ENCODE measurements around the gene MAMDC4.
A peak's percentile ranks its signal among the peaks of the same experiment; 100 is the strongest.

The MAMDC4 gene

DNA sequence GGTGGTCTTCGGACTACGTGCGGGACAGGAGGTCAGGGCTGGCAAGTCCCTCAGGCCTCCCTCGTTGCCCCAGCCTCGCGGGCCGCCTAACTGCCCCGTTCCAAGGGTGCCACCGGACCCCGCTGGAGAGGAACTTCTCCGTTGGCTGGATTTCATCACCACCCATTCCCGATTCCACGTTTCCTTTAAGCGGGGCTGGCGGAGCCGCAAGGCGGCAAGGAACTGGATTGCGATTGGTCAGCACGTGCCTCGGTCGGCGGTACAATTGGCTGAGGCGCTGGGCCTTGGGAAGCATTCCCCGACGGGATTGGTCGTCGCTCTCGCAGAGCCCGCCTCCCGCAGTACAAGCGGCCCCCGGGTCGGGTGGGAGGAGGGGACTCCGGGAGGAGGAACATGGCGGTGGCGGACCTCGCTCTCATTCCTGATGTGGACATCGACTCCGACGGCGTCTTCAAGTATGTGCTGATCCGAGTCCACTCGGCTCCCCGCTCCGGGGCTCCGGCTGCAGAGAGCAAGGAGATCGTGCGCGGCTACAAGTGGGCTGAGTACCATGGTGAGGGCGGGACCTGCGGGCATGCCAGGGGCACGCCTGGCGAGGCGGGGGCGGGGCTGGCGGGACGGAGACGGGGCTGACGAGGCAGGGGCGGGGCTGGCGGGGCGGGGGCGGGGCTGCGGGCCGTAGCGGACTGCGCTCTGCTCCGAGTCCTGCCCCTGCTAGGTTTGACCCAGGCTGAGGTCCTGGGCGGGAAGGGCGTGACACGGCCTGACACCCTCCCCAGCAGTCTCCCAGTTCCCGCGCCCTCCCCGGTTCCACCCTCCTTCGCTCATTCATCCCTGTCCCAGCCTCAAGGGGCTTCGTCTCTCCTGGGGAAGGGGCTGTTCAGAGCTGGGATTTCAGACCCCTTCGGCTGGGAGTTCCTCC, 2.8 kb upstream of the MAMDC4 start, which contains the start of gene PHPT1:
TSS of gene PHPT1 (plus strand) at position 372 of the 922 bp plus-strand sequence. CDS start at position 394, 22 bp downstream.
- DNase-seq = peak; percentile 100

DNA sequence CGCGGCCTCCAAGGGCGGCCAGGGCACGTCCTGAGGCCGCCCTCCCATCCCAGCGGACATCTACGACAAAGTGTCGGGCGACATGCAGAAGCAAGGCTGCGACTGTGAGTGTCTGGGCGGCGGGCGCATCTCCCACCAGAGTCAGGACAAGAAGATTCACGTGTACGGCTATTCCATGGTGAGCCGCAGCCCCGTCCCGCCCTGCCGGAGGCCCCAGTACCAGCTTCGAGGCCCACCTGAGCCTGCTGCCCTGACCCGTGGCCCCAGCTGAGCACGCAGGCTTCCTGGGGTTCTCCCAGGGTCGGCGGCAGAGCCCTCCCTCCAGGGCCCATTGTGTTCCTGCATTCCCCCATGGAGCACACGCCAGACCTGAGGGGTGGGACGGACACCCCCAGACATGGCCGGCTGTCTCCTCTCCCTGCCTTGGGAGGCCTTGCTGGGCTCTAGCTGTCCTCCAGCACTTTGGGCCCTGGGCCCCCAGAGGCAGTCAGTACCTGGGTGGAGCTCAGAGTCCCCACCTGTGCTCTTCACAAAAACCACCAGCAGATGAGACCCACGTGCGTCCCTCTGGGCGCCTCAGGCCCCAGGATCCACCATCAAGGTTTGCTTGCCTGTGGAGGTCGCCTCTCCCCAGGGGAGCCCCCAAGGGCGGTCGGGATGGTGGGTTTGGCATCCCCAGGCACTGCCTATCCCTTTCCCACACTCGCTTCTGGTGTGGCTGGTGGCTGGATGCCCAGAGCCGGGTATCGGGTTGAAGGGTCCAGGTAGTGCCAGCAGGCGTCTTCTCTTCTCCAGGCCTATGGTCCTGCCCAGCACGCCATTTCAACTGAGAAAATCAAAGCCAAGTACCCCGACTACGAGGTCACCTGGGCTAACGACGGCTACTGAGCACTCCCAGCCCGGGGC, 1.9 kb upstream of the MAMDC4 start:
- DNase-seq = no peak

DNA sequence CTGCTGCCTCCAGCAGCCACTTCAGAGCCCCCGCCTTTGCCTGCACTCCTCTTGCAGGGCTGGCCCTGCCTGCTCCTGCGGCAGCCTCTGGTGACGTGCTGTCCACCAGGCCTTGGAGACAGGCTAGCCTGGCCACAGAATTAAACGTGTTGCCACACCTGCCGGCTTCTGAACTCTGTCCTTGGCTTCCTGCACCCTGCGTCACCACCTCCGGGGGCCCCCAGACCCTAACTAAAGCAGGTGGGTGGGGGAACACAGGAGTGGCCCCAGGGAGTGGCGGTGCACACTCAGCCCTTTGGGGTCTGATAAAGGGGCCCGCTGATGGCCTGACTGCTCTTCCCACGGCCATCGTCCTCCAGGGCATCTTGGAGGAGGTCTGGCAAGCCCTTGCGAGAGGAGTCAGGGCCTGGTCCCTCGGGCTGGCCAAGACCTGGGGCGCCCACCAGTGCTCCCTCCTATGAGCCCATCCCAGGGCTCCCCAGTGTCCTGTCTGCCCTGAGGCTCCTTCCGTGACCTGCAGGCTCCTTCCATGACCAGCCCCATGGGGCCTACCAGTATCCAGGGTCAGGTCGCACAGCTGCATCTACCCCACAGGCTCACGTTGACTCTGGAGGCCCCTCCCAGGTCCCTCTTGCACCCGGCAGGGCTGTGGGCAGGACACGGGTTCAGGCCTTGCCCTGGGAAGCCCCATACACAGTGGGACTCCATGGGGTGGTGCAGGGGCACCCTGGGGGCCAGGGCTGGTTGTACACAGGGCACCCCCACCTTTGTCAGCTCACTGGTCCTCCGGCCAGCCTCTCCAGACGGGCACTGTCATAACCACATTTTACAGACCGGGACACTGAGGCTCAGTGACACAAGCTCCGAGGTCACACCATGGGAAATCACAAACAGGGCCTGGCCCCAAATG, 1.0 kb upstream of the MAMDC4 start:
- DNase-seq = no peak

DNA sequence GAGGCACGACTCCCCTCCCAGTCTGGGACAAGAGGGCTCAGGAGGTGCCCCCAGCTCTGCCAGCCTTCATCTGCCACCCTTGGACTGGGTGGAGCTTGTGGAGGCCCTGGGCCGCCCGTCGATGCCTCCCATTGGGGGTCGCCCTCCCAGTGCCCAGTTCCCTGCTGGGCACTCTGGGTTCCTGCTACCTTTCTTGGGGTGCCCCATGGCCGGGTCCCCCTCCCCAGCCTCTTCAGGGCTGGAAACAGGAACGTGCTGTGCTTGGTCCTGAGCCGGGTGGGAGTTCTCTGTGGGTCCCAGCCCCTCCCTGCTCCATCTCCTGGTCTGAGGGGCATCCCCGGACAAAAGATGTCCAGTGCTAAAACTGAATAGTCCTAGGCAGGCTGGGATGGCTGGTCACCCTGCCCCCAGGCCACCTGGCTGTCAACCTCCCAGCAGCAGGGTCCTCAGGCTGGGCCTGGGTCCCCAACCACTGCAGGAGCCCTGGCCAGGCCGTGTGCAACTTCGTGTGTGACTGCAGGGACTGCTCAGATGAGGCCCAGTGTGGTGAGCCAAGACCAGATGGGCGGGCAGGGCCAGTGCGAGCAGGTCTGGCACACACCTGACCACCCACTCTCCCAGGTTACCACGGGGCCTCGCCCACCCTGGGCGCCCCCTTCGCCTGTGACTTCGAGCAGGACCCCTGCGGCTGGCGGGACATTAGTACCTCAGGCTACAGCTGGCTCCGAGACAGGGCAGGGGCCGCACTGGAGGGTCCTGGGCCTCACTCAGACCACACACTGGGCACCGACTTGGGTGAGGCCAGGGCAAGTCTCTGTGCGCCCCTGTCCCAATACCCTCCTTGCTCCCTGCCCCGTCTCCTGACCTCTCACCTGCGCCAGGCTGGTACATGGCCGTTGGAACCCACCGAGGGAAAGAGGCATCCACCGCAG, 784 bp downstream of the MAMDC4 start:
- no peak for DNase-seq

DNA sequence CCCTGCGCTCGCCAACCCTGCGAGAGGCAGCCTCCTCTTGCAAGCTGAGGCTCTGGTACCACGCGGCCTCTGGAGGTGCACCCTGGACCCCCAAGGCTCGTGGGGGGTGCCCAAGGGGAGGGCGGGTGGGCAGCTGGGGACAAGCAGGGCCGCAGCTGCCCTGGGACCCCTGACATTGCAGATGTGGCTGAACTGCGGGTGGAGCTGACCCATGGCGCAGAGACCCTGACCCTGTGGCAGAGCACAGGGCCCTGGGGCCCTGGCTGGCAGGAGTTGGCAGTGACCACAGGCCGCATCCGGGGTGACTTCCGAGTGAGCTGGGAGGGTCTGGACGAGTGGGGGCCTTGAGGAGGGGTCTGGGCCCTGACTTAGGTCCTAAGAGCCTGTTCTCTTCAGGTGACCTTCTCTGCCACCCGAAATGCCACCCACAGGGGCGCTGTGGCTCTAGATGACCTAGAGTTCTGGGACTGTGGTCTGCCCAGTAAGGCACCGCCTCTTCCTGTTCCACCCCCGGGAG, 1.5 kb downstream of the MAMDC4 start:
- no peak for DNase-seq

DNA sequence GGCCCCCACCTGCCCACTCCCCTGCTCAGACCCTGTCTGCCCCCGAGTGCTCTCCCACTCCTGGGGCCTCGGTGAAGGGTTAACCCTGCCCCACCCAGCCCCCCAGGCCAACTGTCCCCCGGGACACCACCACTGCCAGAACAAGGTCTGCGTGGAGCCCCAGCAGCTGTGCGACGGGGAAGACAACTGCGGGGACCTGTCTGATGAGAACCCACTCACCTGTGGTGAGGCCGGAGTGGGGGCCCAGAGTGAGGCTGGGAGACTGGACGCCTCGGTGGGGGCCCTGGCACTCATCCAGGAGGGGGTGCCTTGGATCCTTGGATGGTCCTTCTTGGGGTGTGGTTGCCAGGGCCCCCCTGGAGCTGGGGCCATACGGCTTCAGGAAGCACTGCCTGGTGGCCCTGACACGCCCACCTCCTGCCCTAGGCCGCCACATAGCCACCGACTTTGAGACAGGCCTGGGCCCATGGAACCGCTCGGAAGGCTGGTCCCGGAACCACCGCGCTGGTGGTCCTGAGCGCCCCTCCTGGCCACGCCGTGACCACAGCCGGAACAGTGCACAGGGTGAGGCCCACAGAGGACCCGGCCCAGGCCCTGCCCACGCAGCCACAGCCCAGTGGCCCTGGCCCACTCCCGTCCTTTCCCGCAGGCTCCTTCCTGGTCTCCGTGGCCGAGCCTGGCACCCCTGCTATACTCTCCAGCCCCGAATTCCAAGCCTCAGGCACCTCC, 2.1 kb downstream of the MAMDC4 start:
- no peak for DNase-seq

DNA sequence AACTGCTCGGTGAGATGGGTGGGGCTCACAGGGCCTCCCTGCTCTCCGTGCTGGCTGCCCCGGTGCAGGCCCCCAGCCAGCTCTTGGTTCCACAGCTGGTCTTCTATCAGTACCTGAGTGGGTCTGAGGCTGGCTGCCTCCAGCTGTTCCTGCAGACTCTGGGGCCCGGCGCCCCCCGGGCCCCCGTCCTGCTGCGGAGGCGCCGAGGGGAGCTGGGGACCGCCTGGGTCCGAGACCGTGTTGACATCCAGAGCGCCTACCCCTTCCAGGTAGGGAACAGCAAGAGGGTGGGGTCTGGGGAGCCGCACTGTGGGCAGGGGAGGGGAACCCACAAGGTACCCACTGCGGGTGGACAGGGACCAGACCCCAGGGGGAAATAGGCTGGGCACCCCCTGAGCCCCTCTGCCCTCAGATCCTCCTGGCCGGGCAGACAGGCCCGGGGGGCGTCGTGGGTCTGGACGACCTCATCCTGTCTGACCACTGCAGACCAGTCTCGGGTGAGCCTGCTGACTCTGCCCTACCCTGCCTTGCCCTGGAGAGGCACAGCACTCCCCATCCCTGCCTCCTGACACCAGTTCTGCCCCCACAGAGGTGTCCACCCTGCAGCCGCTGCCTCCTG, 2.8 kb downstream of the MAMDC4 start:
- no peak for DNase-seq

- DNase-seq = no peak
Observed at GRCh38 chr9:136855461-136856078, 3.4 kb downstream of the MAMDC4 start.

DNA sequence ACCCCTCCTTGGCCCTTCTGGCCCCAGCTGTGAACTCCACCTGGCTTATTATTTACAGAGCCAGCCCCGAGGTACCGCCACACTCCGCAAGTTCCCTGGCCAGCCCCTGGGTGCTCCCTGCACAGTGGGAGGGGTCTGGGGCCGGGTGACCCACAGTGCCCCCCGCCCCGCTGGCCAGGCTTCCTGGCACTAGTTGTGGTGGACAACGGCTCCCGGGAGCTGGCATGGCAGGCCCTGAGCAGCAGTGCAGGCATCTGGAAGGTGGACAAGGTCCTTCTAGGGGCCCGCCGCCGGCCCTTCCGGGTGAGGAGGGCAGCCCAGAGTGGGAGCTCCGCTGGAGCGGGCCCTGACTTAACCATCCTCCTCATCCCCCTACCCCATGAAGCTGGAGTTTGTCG, 3.9 kb downstream of the MAMDC4 start:
- DNase-seq = no peak

DNA sequence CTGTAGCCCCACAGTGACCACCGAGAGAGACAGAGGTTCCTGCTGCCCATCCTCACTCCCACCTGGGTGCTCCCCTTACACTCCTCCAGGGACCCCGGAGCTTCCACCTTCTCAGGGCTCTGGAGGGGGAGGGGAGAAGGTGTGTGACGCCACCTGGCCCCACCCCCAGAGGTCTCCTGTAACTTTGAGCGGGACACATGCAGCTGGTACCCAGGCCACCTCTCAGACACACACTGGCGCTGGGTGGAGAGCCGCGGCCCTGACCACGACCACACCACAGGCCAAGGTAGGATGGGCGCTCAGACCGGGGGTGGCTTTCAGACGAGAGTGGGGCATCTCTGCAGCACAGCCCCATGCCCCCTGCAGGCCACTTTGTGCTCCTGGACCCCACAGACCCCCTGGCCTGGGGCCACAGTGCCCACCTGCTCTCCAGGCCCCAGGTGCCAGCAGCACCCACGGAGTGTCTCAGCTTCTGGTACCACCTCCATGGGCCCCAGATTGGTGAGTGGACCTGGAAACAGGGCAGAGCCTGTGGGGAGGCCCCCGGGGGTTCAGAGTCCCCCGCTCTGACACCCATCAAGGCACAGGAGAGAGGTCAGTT, 4.5 kb downstream of the MAMDC4 start:
- DNase-seq = no peak

DNA sequence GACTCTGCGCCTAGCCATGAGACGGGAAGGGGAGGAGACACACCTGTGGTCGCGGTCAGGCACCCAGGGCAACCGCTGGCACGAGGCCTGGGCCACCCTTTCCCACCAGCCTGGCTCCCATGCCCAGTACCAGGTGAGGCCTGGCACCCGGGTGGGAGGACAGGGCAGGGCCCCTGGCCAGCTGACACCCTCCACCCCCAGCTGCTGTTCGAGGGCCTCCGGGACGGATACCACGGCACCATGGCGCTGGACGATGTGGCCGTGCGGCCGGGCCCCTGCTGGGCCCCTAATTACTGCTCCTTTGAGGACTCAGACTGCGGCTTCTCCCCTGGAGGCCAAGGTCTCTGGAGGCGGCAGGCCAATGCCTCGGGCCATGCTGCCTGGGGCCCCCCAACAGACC, 5.0 kb downstream of the MAMDC4 start:
- DNase-seq = no peak

- DNase-seq = no peak
Observed at GRCh38 chr9:136857581-136858412, 5.7 kb downstream of the MAMDC4 start.

DNA sequence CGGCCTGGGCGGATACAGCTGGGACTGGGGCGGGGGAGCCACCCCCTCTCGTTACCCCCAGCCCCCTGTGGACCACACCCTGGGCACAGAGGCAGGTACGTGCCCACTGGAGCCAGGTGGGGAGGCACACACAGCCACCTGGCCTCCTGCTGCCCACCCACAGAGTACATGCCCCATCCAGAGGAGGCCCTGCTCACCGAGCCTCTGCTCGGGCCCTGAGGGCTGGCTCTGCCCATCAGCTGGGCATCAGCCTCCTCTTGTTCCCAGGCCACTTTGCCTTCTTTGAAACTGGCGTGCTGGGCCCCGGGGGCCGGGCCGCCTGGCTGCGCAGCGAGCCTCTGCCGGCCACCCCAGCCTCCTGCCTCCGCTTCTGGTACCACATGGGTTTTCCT, 6.3 kb downstream of the MAMDC4 start:
- no peak for DNase-seq

- DNase-seq = no peak
Observed at GRCh38 chr9:136858844-136859757, 7.0 kb downstream of the MAMDC4 start.

DNA sequence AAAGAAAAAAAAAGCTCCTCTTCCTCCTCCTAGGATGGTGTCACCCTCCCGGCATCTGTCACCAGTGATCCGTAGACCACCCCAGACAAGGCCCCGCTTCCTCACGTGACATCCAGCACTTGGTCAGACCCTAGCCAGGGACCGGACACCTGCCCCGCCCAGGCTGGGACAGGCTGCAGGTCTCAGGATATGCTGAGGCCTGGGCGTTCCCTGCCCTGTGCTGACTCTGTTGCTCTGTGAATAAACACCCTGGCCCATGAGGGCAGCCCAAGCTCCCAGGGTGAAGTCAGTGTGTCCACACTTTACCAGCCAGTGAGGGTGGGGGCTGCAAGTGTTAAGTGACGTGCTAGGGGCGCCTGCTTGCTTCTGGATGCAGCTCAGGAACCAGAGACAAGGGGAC, 8.4 kb downstream of the MAMDC4 start:
- no peak for DNase-seq

Data from right kidney (tissue), 1 donor.